ENCODE measurements around the gene KLHL40. TPM values are rescaled to one million over a fixed set of nuclear protein-coding genes. Genes with fewer than 3 reads are reported as not detected.

KLHL40 gene
- total and polyA plus RNA-seq, 2 donors (not counting 3 experiments of a cell fraction or from before 2014, with no cell fraction given) = not detected

- H3K9me3 ChIP-seq (replicated peaks; ENCODE audit: control insufficient read depth, insufficient read depth, low read length) = no peaks in the 10 kb centered on the region
- no peaks in the 10 kb centered on the region for H3K79me2 ChIP-seq (ENCODE audit: control insufficient read depth, insufficient read depth, low read length)
- BruUV-seq (replicated peaks) = no TSS peak
- no peak overlapping the region for H3K4me3 ChIP-seq (replicated peaks in 1 of 3; ENCODE audit: insufficient read depth in 1 of 3, low read depth in 1 of 3, low read length in 3 of 3)
- intact Hi-C loops (cut with micrococcal nuclease) = no loop called here
- H3K27me3 ChIP-seq (ENCODE audit: control insufficient read depth in 2 of 2, insufficient read depth in 2 of 2, low read length in 2 of 2) = peaks cover 0 to 5% of the 10 kb centered on the region in 2 experiments
- H4K20me1 ChIP-seq (replicated peaks; ENCODE audit: control insufficient read depth, extremely low read depth, insufficient read depth, low read length) = no peaks in the 10 kb centered on the region
- POLR2A ChIA-PET = no interaction called here
- no peaks in the 10 kb centered on the region for H3K4me1 ChIP-seq (ENCODE audit: control insufficient read depth, extremely low read depth, insufficient read depth, low read length)
- H3K36me3 ChIP-seq (ENCODE audit: control insufficient read depth in 2 of 2, extremely low read depth in 1 of 2, insufficient read depth in 2 of 2, low read length in 2 of 2) = no peaks in the 10 kb centered on the region
- FAIRE-seq (no peak), DNase-seq (ENCODE audit: low read depth, low spot score) (no peak)
- H2AFZ ChIP-seq (ENCODE audit: low read depth, low read length) = no peak overlapping the region
- TF ChIP-seq POLR2AphosphoS5 (IDR thresholded peaks at IDR 0.05; ENCODE audit: insufficient read depth, low read depth, low read length) = no peak
- no peak for TF ChIP-seq MYC (IDR thresholded peaks at IDR 0.05; ENCODE audit: low read depth, low read length)
- no peak for TF ChIP-seq POLR2A (IDR thresholded peaks at IDR 0.05; ENCODE audit: low read depth, low read length)
- TF ChIP-seq JUN (IDR thresholded peaks at IDR 0.05; ENCODE audit: borderline replicate concordance, insufficient read depth, insufficient read length, low read depth) = no peak
- TF ChIP-seq FOS (IDR thresholded peaks at IDR 0.05; ENCODE audit: borderline replicate concordance, insufficient read depth, low read length) = no peak
- TF ChIP-seq MAX (IDR thresholded peaks at IDR 0.05; ENCODE audit: insufficient read depth, insufficient read length) = no peak
- TF ChIP-seq CTCF (IDR thresholded peaks at IDR 0.05; ENCODE audit: extremely low read depth in 1 of 2, insufficient read depth in 1 of 2, low read depth in 1 of 2, low read length in 2 of 2) = no peak
- TF ChIP-seq EZH2 (IDR thresholded peaks at IDR 0.05; ENCODE audit: borderline replicate concordance, low read depth, low read length, severe bottlenecking) = no peak
- TF ChIP-seq GATA2 (IDR thresholded peaks at IDR 0.05; ENCODE audit: insufficient read depth, insufficient read length, low read depth, low read length) = no peak
- no peak overlapping the region for H3K9ac ChIP-seq (replicated peaks; ENCODE audit: extremely low read depth, insufficient read depth, low read length)
- CTCF ChIA-PET = interaction anchor here (0.6 to 2.2 kb wide), 4 partner anchors 12 to 181 kb away, joined by 3 to 9 read pairs (median 6); no protein-coding TSS in a partner anchor
- no peaks in the 10 kb centered on the region for H3K9me1 ChIP-seq (replicated peaks; ENCODE audit: control insufficient read depth, extremely low read depth, insufficient read depth, low read length)
- H3K4me2 ChIP-seq (ENCODE audit: insufficient read depth, low read length) = no peak overlapping the region
- dilution Hi-C loops (cut with MboI; ENCODE audit: extremely low pct_ligation_motif_present, low sequenced_read_pairs) = no loop called here
- H3K27ac ChIP-seq (ENCODE audit: insufficient read depth, low read depth, low read length) = no peak overlapping the region
Measured at GRCh38 chr3:42711491-42712343, 26.4 kb downstream of the KLHL40 start.
